ENCODE measurements around the gene TBC1D8. TPM values are rescaled to one million over a fixed set of nuclear protein-coding genes. Genes with fewer than 3 reads are reported as not detected.

Gene TBC1D8
- polyA plus RNA-seq, 3 donors, result 29.3 to 47.8 (median 32.2) TPM

DNA sequence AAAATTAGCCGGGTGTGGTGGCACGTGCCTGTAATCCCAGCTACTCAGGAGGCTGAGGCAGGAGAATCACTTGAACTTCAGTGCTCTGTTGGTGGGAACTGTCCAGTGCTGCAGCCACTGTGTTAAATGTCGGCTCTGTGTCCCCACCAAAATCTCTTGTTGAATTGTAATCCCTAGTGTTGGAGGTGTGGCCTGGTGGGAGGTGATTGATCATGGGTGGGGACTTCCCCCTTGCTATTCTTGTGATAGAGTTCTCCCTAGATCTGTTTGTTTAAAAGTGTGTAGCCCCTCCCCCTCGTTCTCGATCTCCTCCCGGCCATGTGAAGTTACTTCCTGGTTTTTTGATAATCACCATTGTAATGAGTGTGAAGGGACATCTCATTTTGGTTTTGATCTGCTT, 158.9 kb downstream of the TBC1D8 start:
- no peak for DNase-seq (ENCODE audit: extremely low read depth in 1 of 11, low read depth in 9 of 11, low spot score in 4 of 11)

DNA sequence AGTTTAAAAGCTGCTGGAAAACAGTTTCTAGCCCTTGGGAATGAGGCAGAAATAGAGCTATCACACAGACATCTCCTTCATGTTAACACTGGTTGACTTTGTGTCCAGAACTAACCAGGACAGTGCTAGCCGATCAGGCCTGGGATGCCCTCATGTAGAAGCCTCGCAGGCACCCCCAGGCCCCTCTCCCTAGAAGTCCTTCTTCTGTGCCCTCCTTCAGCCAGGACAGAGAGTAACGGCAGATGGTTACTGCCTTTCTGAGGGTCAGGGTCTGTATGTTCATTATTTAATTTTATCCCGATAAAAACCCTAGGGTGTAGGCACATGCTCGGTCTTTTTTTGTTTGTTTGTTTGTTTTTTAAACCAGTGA, 159.8 kb downstream of the TBC1D8 start:
- no peak for DNase-seq (ENCODE audit: extremely low read depth in 1 of 11, low read depth in 9 of 11, low spot score in 4 of 11)

DNA sequence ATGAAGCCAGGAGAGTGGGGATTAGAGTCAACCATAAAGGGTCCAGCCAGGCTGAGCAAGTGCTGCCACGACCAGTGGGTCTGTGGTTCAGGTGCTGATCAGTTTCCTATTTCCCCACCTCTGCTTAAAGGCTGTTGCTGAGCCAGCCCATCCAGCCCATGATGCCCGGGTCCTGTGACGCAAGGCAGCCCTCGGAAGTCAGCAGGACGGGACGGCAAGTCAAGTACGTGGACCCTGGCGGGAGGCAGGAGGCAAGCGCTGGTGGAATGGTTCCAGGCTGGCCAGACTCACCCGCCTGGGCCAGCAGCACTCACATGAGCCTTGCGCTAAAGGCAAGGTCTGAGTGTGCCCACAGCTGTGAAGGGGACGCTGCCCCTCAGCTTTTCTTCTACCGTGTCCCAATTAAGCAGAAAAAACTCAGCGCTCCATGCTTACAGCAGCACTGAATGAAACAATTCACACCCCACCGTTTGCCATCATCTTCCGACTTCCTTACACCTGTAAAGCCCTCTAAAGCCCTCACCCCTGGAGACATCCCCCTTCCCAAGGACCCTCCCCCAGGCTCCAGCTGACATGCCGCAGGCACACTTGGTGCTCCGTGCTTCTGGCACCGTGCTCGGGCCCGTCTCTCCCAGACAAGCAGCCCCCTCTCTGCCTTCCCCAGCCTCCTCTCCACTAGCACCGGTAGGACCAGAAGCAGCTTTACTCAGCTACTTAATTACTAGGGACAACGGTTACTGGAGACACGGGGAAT, 160.4 kb downstream of the TBC1D8 start:
- DNase-seq (ENCODE audit: extremely low read depth in 1 of 11, low read depth in 9 of 11, low spot score in 4 of 11), result no peak

DNA sequence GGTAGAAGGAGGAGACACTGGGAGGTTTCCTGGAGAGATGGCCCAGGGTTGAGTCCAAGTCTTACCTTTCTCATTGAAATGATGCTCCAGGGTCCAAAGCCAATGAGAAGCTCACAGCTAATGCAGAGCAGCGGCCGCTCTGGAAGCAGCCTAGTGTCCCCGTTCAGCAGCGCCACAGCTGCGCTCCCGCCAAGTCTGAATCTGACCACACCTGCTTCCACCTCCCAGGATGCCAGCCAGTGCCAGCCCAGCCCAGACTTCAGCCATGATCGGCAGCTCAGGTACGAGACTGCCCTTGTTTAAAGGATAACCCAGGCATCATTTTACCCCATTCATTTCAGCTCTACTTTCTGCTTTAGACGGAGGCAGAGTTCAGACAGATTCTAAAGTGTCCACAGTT, 161.0 kb downstream of the TBC1D8 start:
- no peak for DNase-seq (ENCODE audit: extremely low read depth in 1 of 11, low read depth in 9 of 11, low spot score in 4 of 11)

DNA sequence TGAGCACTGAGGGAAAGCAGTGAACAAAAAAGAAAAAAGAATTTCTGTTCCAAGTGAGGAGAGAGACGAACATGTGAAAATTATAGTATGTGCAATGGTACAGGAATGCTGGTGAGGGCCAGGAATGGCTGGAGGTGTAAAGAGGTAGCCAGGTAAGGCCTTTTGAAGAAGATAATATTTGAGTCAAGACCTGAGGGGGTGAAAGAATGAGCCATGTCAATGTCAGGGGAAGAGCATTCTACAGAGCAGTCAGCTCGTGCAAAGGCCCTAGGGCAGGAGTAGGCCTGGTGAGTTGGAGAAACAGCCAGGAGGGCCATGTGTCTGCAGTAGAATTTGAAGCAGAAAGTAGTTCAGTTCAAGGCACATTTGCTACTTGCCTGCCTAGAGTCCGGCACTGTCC, 161.5 kb downstream of the TBC1D8 start:
- DNase-seq (ENCODE audit: extremely low read depth in 1 of 11, low read depth in 9 of 11, low spot score in 4 of 11), result no peak

DNA sequence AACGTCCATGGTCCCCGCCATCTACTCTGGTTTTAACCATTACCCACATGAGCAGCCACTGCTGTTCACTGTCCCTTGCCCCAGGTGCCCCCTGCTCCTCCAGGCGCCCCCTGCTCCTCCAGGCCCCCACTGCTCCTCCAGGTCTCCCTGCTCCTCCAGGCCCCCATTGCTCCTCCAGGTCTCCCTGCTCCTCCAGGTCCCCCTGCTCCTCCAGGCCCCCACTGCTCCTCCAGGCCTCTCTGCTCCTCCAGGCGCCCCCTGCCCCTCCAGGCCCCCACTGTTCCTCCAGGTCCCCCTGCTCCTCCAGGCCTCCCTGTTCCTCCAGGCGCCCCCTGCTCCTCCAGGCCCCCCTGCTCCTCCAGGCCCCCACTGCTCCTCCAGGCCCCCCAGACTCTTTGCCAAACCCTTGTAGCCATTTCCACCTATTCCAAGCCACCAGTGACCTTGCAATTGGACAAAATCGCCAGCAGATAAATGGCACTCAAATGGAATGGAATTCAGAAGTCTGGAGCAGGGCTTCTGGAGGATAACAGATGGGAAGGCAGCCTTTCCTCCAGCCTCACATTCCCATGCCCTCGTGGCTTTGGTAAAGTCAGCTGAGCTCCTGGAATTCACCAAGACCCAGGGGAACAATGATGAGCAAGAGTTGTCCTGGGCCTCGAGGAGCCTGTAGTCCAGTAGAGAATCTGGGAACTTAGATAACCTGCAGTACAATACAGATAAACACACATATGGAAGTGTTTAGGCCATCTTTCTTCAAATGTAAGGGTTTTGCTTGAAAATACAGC, 162.4 kb downstream of the TBC1D8 start:
- no peak for DNase-seq (ENCODE audit: extremely low read depth in 1 of 11, low read depth in 9 of 11, low spot score in 4 of 11)

DNA sequence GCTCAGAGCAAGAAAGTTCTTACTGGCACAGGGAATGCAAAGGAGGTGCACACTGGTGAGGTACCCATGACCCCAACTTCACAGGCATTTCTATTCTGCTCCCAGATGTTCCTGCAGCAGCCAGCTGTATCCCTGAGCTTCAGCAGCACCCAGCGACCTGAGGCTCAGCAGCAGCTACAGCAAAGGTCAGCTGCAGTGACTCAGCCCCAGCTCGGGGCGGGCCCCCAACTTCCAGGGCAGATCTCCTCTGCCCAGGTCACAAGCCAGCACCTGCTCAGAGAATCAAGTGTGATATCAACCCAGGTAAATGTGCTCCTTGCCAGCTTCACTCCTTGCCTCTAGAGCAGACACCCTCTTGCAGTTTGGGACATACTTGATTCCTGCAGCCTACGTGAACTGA, 163.2 kb downstream of the TBC1D8 start:
- DNase-seq (ENCODE audit: extremely low read depth in 1 of 11, low read depth in 9 of 11, low spot score in 4 of 11), result no peak

DNA sequence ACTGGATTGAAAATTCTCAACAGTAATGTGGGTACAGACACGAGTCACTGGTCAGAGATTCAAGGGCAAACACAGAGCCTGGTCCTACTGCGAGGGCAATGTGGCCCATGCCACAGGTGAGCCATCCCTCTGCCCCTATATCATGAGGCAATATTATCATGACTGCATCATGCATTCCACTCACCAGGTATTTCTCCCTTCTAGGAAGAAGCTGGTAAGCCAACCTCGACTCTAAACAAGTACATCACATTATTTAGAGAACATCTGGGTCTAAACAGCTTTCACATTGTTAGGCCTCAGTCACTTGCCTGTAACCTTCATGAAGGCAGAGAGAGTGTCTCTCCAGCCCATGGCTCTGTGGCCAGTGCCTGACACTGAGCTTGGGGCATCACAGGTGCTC, 163.6 kb downstream of the TBC1D8 start:
- no peak for DNase-seq (ENCODE audit: extremely low read depth in 1 of 11, low read depth in 9 of 11, low spot score in 4 of 11)

DNA sequence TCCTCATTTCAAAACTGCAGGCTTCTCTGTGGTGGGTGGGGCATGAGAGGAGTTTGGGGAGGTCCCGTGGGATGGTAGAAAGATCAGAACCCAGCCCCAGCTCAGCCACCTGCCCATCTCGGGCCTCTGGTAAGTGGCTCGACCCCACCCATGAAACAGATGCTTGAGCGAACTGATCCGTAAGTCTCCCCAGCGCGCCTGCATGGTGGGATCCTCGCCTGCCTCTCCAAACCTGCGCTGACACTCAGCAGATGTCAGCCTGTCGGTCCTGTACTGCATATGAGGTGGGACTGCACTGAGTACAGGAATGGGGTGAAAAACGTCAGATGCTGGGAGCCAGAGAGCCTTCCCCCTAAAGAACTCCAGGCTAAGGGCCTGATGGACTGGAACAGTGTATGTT, 165.0 kb downstream of the TBC1D8 start:
- no peak for DNase-seq (ENCODE audit: extremely low read depth in 1 of 11, low read depth in 9 of 11, low spot score in 4 of 11)

DNA sequence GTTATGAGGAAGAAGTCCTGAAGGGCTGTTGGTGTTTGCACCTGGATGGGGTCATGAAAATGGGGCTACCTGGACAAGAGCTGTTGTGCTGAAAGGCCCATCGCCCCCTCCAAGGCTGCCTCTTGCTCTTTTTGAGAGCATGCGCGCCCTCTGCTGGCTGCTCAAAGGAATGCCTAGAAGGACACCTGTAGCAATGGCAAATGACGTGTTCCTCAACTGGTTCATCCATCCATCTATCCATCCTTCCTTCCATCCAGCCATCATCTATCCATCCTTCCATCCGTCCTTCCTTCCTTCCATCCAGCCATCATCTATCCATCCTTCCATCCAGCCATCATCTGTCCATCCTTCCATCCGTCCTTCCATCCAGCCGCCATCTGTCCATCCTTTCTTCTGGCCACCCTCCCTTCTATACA, 166.3 kb downstream of the TBC1D8 start:
- peak in 5 of 11 donors; percentile 58 to 68 (median 60) for DNase-seq (ENCODE audit: extremely low read depth in 1 of 11, low read depth in 9 of 11, low spot score in 4 of 11)

DNA sequence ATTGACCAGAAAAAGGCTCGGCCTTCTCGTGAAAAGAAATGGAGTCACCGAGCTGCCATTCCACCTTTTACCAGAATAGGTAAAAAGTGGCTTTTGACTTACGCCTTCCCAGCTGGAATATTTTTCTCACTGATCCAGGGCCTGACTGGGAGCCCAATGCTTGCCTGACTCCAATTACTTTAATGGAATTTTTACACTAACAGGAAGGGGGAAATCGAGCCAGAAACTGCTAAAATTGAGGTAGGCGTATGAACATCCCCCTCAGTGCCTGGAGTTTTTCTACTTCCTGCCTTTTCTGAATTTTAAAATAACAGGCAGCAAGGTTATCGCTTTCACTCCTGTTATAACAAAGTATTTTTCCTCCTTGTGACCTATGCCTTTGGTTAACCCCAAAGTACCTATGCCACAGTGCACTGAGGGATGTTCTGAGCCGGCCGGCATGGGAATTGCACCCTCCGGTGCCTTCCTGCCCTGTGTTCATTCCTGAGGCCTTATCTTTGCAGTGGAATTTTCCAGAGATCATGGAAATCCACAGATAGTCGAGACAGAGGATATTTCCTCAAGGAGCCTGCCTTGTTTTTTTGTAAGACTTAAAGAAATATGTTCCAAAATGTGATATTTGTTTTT, 167.4 kb downstream of the TBC1D8 start:
- no peak for DNase-seq (ENCODE audit: extremely low read depth in 1 of 11, low read depth in 9 of 11, low spot score in 4 of 11)

DNA sequence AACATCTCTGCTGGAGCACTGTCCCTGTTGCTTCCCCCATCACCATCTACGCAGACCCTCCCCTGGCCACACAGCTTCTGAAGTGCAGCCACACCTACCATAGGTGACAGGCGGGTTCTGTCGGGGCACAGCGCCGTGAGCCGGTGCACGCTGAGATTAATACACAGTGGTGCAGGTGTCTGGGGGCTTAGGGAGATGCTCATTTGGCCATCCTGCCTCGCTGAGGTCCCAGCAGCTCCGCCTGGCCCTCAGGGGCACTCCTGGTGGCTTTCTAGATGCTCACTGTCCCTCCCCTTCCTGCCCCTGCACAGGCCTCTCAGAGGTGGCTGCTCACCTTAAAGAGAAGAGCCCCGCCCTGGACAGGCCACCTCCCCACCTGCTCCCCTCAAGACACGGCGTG, 168.0 kb downstream of the TBC1D8 start:
- no peak for DNase-seq (ENCODE audit: extremely low read depth in 1 of 11, low read depth in 9 of 11, low spot score in 4 of 11)

DNA sequence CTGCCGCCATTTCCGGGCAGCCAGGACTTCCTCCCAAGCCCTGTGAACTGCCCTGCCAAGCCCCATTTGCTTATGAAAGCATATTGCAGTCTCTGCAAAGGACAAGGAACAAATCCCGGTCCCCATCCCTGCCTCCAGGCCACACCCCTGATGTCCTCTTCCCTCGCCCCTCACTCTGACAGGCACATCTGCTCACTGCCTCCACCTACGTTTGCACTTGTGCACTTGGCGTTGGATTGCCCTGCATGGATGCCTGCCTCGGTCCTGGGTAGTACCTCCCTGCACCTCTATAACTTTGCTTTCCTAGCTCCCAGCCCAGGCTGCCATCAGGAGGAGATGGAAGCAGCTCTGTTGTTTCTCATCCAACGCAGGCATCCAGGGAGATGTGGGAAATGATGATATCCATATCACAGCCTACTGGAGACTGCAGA, 168.7 kb downstream of the TBC1D8 start:
- no peak for DNase-seq (ENCODE audit: extremely low read depth in 1 of 11, low read depth in 9 of 11, low spot score in 4 of 11)

DNA sequence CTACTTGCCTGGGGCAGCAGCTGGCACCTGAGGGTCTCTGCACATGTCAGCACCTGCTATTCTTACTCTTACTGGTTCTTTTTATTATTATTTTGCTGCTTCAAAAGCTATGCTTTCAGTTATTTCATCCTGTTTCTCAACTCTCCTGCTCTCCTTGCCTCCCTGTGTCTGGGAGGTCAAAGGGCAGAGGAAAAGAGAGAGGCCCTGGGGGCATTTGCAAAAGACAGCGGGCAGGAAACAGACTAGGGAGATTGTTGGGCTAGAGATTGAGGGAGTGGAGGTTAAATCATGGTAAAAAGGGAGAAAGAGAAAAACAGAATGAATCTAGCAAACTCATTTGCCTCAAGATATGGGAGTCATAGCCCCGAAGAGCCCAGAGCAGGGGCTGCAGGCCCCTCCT, 170.2 kb downstream of the TBC1D8 start:
- DNase-seq (ENCODE audit: extremely low read depth in 1 of 11, low read depth in 9 of 11, low spot score in 4 of 11), result no peak

DNA sequence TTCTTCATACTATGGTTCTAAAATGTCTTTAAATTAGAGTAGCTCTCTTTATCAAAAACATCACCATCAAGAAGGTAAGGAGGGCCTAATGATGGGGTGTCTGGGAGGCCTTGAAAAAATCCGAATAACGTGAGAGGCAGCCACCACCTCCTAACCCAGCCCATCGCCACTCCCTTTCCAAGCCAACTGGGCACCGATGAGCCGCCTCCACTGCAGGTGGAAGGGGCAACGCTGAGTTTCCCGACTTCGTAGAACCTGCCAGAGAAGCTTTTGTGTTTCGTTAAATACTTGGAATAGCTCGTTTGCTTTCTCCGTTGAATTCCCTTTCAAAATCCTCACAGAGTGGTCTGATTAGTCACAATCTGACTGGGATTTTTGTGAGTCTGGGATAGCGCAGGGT, 171.1 kb downstream of the TBC1D8 start:
- no peak for DNase-seq (ENCODE audit: extremely low read depth in 1 of 11, low read depth in 9 of 11, low spot score in 4 of 11)

DNA sequence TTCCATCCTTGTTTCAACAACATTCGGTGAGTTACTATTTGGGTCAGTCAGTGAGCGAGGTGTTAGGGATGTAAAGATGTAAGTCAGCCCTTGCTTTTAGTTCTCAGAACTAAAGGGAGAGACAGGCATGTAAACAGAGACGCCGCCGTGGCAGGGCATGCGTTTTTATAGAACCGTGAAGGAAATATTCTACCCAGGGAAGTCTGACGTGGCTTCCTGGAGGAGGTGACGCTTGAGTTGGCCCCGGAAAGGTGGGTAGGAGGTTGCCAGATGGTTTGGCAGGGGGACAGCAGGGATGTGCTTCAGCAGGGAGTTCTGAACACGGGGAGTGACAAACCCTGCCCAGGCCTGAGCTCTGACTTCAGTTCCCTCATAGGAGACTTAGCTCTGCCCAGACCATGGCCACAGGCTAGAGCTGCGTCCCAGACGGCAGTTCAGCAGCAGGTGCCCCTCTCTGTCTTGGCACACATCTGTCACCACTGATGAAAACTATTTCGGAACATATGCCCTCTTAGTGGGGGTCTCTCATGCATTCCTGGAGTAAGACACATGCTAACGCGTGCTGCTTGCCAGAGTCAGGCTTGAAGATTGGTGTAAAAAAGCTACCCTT, 172.5 kb downstream of the TBC1D8 start:
- DNase-seq (ENCODE audit: extremely low read depth in 1 of 11, low read depth in 9 of 11, low spot score in 4 of 11), result no peak

DNA sequence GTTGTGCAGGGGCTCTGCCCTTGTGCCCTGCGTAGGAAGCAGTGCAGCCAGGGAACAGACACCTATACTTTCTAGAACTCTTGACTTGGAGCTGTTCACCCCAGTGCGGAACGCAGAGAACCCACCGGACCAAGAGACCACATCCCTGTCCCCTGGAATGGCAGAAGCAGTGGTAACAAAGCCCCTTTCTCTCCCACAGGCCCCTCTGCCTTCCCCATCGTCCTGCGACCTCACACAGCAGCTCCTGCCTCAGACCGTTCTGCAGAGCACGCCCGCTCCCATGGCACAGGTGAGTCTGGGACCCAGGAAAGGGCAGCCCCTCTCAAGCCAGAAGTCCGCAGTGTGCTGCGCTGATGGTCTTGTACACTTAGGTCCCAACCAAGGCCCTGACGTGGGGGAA, 173.7 kb downstream of the TBC1D8 start:
- no peak for DNase-seq (ENCODE audit: extremely low read depth in 1 of 11, low read depth in 9 of 11, low spot score in 4 of 11)

DNA sequence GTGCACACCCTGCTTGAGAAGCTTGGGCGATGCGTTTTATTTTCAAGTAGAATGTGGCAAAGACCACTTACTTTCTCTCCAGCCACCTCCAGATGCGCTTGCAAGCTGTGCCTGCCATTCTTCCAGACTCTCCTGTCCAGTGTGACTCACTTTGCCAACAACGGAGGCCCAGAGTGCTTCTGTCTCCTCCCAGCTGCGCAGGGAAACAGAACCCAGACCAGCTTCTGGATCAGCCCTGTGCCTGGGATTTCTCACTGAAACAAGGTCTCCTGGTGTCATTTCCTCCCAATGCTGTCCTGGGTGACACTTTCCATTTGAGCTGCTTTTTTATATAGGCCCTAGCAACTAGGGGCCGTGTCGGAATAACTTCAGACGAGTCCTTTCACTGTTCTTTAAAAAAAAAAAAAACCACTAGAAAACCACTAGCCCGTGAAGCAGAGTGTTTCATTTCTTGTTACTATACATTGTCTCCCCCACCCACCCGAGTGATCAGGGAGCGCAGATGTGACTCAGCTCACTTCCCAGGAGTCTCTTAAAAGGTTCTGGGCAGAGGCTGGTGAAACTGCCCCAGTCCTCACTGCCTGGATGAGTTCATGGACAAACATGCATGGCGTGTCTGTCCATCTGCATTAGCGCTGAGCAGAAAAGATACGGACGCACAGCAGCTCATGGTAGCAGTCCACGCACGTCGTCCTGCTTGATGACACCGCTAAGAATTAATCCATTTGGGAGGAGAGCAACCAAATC, 174.4 kb downstream of the TBC1D8 start:
- DNase-seq (ENCODE audit: extremely low read depth in 1 of 11, low read depth in 9 of 11, low spot score in 4 of 11), result no peak

DNA sequence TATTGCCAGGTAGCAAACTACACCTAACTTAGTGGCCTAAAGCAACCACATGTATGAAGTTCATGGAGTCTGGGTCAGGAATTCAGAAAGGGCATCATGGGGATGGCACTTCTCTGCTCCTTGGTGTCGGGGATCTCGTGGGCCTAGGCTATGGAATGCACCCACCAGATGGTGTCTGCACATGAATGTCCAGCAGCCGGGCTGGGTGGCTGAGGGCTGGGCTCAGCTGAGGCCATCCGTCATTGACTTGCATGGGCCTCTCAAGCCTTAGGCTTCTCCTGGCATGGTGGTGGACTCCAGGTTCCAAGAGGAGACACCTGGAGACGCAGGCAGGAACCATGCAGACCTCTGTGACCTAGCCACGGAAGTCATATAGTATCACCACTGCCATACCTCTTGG, 175.1 kb downstream of the TBC1D8 start:
- no peak for DNase-seq (ENCODE audit: extremely low read depth in 1 of 11, low read depth in 9 of 11, low spot score in 4 of 11)
